ENCODE results near the gene TMEM41B.

- TF ChIP-seq GATA2 (IDR thresholded peaks at IDR 0.05; ENCODE audit: low read depth, low read length) (no peak), GATA3 (IDR thresholded peaks at IDR 0.05; ENCODE audit: low read depth, low read length) (no peak)
Measured at GRCh38 chr11:9253086-9253485, 61.3 kb downstream of the TMEM41B start.
